ENCODE data around the gene TFG.

Gene TFG

DNA sequence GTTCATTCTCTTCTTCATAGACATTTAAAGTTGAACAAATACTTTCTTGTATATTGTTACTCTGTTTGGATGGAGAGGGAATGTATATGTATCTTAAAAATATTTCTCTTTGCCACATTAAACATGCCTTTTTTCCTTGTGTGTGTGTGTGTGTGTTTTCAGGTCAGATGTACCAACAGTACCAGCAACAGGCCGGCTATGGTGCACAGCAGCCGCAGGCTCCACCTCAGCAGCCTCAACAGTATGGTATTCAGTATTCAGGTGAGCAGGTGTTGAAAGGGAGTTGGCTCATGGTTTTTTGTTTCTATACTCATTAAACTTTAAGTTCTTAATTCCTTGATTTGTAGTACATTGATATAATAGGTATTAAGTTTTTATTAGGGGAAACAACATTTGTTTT lies 35.4 kb downstream of the TFG start:
- no peaks in the 10 kb centered on the region for H3K27me3 ChIP-seq (ENCODE audit: insufficient read depth, poor library complexity, severe bottlenecking)
- TF ChIP-seq, protein P1, sequence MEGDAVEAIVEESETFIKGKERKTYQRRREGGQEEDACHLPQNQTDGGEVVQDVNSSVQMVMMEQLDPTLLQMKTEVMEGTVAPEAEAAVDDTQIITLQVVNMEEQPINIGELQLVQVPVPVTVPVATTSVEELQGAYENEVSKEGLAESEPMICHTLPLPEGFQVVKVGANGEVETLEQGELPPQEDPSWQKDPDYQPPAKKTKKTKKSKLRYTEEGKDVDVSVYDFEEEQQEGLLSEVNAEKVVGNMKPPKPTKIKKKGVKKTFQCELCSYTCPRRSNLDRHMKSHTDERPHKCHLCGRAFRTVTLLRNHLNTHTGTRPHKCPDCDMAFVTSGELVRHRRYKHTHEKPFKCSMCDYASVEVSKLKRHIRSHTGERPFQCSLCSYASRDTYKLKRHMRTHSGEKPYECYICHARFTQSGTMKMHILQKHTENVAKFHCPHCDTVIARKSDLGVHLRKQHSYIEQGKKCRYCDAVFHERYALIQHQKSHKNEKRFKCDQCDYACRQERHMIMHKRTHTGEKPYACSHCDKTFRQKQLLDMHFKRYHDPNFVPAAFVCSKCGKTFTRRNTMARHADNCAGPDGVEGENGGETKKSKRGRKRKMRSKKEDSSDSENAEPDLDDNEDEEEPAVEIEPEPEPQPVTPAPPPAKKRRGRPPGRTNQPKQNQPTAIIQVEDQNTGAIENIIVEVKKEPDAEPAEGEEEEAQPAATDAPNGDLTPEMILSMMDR (IDR thresholded peaks at IDR 0.05; ENCODE audit: poor library complexity, severe bottlenecking) = no peak
- ATAC-seq (ENCODE audit: low read depth) (no peak), DNase-seq (ENCODE audit: low spot score) (no peak)
- no peak overlapping the region for H3K4me3 ChIP-seq (ENCODE audit: severe bottlenecking)
- H3K27ac ChIP-seq (ENCODE audit: poor library complexity, severe bottlenecking) = no peak overlapping the region
- no peaks in the 10 kb centered on the region for H3K4me1 ChIP-seq (ENCODE audit: insufficient read depth, poor library complexity, severe bottlenecking)
- H3K36me3 ChIP-seq (ENCODE audit: low read depth) = peaks cover 100% of the 10 kb centered on the region
- H3K9me3 ChIP-seq (ENCODE audit: severe bottlenecking) = no peaks in the 10 kb centered on the region

DNA sequence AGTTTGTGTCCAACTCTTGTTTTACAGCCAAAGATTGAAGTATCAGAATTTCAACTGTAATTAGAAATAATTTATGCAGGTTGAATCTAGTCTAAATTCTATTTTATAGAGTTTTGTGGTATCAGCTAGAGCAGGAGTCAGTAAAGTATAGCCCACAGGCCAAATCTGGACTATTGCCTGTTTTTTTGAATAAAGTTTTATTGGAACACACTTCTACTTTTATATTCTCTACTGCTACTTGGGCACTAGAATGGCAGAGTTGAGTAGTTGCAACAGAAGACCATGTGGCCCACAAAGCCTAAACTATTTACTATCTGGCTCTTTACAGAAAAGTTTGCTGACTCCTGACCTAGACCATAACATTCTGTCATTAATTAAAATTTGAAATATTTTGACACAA lies 36.3 kb downstream of the TFG start:
- no peak for DNase-seq (ENCODE audit: low spot score)
- H3K36me3 ChIP-seq (ENCODE audit: low read depth) = peaks cover 100% of the 10 kb centered on the region
- H3K9me3 ChIP-seq (ENCODE audit: severe bottlenecking) = no peaks in the 10 kb centered on the region
- TF ChIP-seq, protein P1 (IDR thresholded peaks at IDR 0.05; ENCODE audit: poor library complexity, severe bottlenecking) = no peak
- no peaks in the 10 kb centered on the region for H3K27me3 ChIP-seq (ENCODE audit: insufficient read depth, poor library complexity, severe bottlenecking)
- no peaks in the 10 kb centered on the region for H3K4me1 ChIP-seq (ENCODE audit: insufficient read depth, poor library complexity, severe bottlenecking)
- no peak overlapping the region for H3K27ac ChIP-seq (ENCODE audit: poor library complexity, severe bottlenecking)
- H3K4me3 ChIP-seq (ENCODE audit: severe bottlenecking) = no peak overlapping the region
- ATAC-seq (ENCODE audit: low read depth) = no peak

DNA sequence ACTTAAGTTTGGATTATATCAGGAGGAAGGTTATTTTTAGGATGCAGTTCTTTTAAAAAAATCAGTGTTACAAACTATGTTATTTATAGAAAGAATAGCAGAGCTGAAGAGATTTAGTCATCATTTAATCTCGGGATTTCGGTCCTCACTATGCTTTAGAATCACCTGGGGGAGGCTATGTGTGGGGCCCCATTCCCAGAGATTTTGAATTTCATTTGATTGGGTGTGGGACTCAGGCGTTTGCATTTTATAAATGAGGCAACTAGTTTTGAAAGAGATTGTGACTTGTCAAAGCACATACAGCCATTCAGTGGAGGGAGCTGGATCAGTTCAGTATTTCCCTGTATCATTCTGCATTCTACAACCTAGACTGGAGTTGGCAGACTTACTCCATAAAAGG lies 36.8 kb downstream of the TFG start:
- Histone ChIP-seq H3K36me3 (ENCODE audit: low read depth) (peaks cover 100% of the 10 kb centered on the region), H3K27me3 (ENCODE audit: insufficient read depth, poor library complexity, severe bottlenecking) (no peaks in the 10 kb centered on the region), H3K4me3 (ENCODE audit: severe bottlenecking) (no peak overlapping the region), H3K27ac (ENCODE audit: poor library complexity, severe bottlenecking) (no peak overlapping the region), H3K9me3 (ENCODE audit: severe bottlenecking) (no peaks in the 10 kb centered on the region), H3K4me1 (ENCODE audit: insufficient read depth, poor library complexity, severe bottlenecking) (no peaks in the 10 kb centered on the region)
- DNase-seq (ENCODE audit: low spot score) = no peak
- TF ChIP-seq, protein P1 (IDR thresholded peaks at IDR 0.05; ENCODE audit: poor library complexity, severe bottlenecking) = no peak
- no peak for ATAC-seq (ENCODE audit: low read depth)

DNA sequence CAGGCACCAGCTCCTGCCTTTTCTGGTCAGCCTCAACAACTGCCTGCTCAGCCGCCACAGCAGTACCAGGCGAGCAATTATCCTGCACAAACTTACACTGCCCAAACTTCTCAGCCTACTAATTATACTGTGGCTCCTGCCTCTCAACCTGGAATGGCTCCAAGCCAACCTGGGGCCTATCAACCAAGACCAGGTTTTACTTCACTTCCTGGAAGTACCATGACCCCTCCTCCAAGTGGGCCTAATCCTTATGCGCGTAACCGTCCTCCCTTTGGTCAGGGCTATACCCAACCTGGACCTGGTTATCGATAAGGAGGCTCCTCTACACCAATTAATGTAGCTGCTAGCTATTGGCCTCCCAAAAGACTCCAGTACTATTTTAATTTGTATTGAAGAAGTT lies 38.9 kb downstream of the TFG start:
- peaks cover 96% of the 10 kb centered on the region for H3K36me3 ChIP-seq (ENCODE audit: low read depth)
- DNase-seq (ENCODE audit: low spot score) (no peak), ATAC-seq (ENCODE audit: low read depth) (no peak)
- H3K27me3 ChIP-seq (ENCODE audit: insufficient read depth, poor library complexity, severe bottlenecking) = no peaks in the 10 kb centered on the region
- no peaks in the 10 kb centered on the region for H3K4me1 ChIP-seq (ENCODE audit: insufficient read depth, poor library complexity, severe bottlenecking)
- TF ChIP-seq, protein P1 (IDR thresholded peaks at IDR 0.05; ENCODE audit: poor library complexity, severe bottlenecking) = no peak
- H3K27ac ChIP-seq (ENCODE audit: poor library complexity, severe bottlenecking) = no peak overlapping the region
- H3K4me3 ChIP-seq (ENCODE audit: severe bottlenecking) = no peak overlapping the region
- H3K9me3 ChIP-seq (ENCODE audit: severe bottlenecking) = no peaks in the 10 kb centered on the region

DNA sequence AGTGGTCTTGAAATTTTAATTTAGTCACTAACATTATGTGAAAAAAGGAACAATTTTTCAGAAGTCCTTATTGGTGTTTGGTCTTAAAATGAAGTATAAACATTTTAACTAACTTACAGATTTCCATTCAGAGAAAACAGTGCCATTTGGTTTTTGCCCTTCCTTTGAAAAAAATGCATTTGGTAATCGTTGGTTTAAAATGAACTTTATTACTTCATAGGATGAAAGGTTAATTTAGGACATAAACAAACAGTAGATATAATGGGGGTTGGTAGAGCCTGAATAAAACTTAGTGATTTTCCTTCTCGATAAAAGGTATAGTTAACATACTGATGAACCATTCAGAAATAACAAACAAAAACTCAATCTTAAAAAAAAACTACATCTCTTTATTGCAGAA lies 39.7 kb downstream of the TFG start:
- Histone ChIP-seq H3K36me3 (ENCODE audit: low read depth) (peaks cover 93% of the 10 kb centered on the region), H3K27ac (ENCODE audit: poor library complexity, severe bottlenecking) (no peak overlapping the region), H3K4me3 (ENCODE audit: severe bottlenecking) (no peak overlapping the region), H3K9me3 (ENCODE audit: severe bottlenecking) (no peaks in the 10 kb centered on the region), H3K4me1 (ENCODE audit: insufficient read depth, poor library complexity, severe bottlenecking) (no peaks in the 10 kb centered on the region), H3K27me3 (ENCODE audit: insufficient read depth, poor library complexity, severe bottlenecking) (no peaks in the 10 kb centered on the region)
- TF ChIP-seq, protein P1 (IDR thresholded peaks at IDR 0.05; ENCODE audit: poor library complexity, severe bottlenecking) = no peak
- ATAC-seq (ENCODE audit: low read depth) (no peak), DNase-seq (ENCODE audit: low spot score) (no peak)
